ENCODE measurements around the gene SYNPO. TPM values are rescaled to one million over a fixed set of nuclear protein-coding genes. Genes with fewer than 3 reads are reported as not detected.

The SYNPO gene
- total RNA-seq, 2 donors from 2014 or later: 1.0 to 9.3 TPM

DNA sequence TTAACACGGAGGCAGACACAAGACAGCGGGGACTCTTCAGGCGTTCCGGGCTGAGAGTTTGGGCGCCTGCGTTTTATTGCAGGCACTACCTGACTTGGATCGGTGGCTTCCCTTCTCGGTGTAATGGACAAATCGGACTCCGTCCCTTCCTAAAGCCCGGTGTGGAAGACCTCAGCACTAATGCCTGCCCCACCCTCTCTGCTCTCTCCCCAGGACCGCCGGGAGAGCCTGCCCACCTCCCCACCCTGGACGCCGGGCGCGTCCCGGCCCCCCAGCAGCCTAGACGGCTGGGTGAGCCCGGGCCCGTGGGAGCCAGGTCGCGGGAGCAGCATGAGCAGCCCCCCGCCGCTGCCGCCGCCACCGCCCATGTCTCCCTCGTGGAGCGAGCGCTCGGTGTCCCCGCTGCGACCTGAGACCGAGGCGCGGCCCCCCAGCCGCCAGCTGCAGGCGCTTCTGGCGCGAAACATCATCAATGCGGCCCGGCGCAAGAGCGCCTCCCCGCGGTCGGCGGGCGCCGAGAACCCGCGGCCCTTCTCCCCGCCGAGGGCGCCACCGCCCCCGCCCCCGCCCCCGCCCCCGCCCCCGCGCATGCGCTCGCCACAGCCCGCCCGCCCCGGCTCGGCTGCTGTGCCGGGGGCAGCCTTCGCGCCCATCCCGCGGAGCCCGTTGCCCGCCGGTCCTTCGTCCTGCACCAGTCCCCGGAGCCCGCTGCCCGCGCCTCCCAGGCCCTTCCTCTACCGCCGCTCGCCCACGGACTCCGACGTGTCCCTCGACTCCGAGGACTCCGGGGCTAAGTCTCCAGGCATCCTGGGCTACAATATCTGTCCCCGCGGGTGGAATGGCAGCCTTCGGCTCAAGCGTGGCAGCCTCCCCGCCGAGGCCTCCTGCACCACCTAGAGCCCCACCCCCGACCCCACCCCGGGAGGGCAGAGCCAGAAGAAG is 16.0 kb downstream of the SYNPO start:
- H3K36me3 Mint-ChIP-seq: no peaks in the 10 kb centered on the region
- peak; percentile 85 to 86 for ATAC-seq
- peaks cover under 1 to 2% of the 10 kb centered on the region in 2 donors for H3K27me3 Mint-ChIP-seq
- peak overlapping the region; percentile 78 for H3K4me3 Mint-ChIP-seq
- H3K9me3 Mint-ChIP-seq: no peaks in the 10 kb centered on the region
- DNase-seq (ENCODE audit: low spot score): peak; percentile 76
- H3K27ac Mint-ChIP-seq: peak overlapping the region in 1 of 2 donors; percentile 57
- peaks cover 8 to 9% of the 10 kb centered on the region in 2 donors for H3K4me1 Mint-ChIP-seq (ENCODE audit: low read depth in 2 of 2)

DNA sequence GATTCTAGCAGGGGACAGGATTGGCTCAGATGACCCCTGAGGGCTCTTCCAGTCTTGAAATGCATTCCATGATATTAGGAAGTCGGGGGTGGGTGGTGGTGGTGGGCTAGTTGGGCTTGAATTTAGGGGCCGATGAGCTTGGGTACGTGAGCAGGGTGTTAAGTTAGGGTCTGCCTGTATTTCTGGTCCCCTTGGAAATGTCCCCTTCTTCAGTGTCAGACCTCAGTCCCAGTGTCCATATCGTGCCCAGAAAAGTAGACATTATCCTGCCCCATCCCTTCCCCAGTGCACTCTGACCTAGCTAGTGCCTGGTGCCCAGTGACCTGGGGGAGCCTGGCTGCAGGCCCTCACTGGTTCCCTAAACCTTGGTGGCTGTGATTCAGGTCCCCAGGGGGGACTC is 17.7 kb downstream of the SYNPO start:
- ATAC-seq (no peak), DNase-seq (ENCODE audit: low spot score) (no peak)
- Mint-ChIP-seq H3K4me1 (ENCODE audit: low read depth in 2 of 2) (peaks cover 8 to 9% of the 10 kb centered on the region in 2 donors), H3K4me3 (peak overlapping the region; percentile 78), H3K27ac (peak overlapping the region in 1 of 2 donors; percentile 54), H3K9me3 (no peaks in the 10 kb centered on the region), H3K27me3 (peaks cover 2 to 8% of the 10 kb centered on the region in 2 donors), H3K36me3 (no peaks in the 10 kb centered on the region)

GRCh38 chr5:150658699-150659265 is 18.3 kb downstream of the SYNPO start:
- DNase-seq (ENCODE audit: low spot score): peak; percentile 38
- Mint-ChIP-seq H3K27ac (no peak overlapping the region), H3K36me3 (no peaks in the 10 kb centered on the region), H3K27me3 (peaks cover 2 to 8% of the 10 kb centered on the region in 2 donors), H3K4me3 (no peak overlapping the region), H3K4me1 (ENCODE audit: low read depth in 2 of 2) (peaks cover 8 to 9% of the 10 kb centered on the region in 2 donors), H3K9me3 (no peaks in the 10 kb centered on the region)
- ATAC-seq: no peak

GRCh38 chr5:150659360-150660107 is 19.1 kb downstream of the SYNPO start:
- Mint-ChIP-seq H3K9me3 (no peaks in the 10 kb centered on the region), H3K4me1 (ENCODE audit: low read depth in 2 of 2) (peaks cover 8 to 9% of the 10 kb centered on the region in 2 donors), H3K4me3 (no peak overlapping the region), H3K27ac (no peak overlapping the region), H3K36me3 (no peaks in the 10 kb centered on the region), H3K27me3 (peaks cover 2 to 8% of the 10 kb centered on the region in 2 donors)
- peak; percentile 58 for DNase-seq (ENCODE audit: low spot score)
- no peak for ATAC-seq

DNA sequence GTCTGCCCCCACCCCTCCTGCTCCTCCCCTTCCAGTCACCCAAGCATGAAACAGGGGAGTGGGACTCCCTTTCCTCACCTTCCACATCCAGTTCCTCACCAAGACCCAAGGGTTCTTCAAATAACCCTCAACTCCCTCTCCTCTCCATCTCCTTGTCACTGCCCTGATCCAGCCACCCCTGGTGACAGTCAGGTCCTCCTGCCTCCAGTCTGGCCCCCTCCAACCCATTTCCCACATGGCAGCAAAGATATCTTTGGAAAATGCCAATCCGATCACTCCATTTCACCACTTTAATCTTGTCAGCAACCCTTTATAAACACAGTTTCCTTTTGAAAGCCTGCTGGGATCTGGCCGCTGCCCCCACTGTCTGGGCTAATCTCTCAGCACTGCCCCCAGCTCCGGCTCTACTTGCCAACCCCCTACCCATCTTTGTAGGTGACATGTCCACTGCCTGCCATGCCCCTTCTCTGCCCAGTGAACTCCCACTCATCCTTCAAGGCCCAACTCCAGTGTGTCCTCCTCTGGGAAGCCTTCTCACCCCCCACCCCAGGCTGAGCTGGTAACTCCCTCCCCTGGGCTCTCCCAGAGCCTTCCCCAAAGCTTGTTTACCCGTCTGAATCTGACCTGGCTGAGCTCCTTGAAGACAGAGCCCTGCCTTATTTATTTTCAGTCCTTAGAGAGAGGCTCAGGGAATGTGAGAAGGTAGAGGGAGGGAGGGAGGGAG is 19.8 kb downstream of the SYNPO start:
- Mint-ChIP-seq H3K4me1 (ENCODE audit: low read depth in 2 of 2) (peaks cover 8 to 9% of the 10 kb centered on the region in 2 donors), H3K4me3 (no peak overlapping the region), H3K9me3 (no peaks in the 10 kb centered on the region), H3K27ac (no peak overlapping the region), H3K36me3 (no peaks in the 10 kb centered on the region), H3K27me3 (peaks cover 4 to 8% of the 10 kb centered on the region in 2 donors)
- ATAC-seq (no peak), DNase-seq (ENCODE audit: low spot score) (peak; percentile 55)

- DNase-seq (ENCODE audit: low spot score) (peak; percentile 8), ATAC-seq (no peak)
- Mint-ChIP-seq H3K27ac (no peak within 1 kb of the TSS), H3K36me3 (no peaks in the 10 kb centered on the region), H3K4me1 (ENCODE audit: low read depth in 2 of 2) (peaks cover 8 to 9% of the 10 kb centered on the region in 2 donors), H3K4me3 (no peak within 1 kb of the TSS), H3K9me3 (no peaks in the 10 kb centered on the region), H3K27me3 (peaks cover 4 to 8% of the 10 kb centered on the region in 2 donors)
These were observed 20.6 kb downstream of the SYNPO start, which contains the start of gene MYOZ3 for GRCh38 chr5:150661086-150661485. Gene MYOZ3, plus strand, starts transcription at chr5:150661251. Its CDS starts 1,691 bp downstream, at chr5:150662942.

GRCh38 chr5:150661821-150662596 is 21.5 kb downstream of the SYNPO start:
- Mint-ChIP-seq H3K4me3 (no peak overlapping the region), H3K4me1 (ENCODE audit: low read depth in 2 of 2) (peaks cover 8 to 9% of the 10 kb centered on the region in 2 donors), H3K27ac (no peak overlapping the region), H3K27me3 (peaks cover 4 to 8% of the 10 kb centered on the region in 2 donors), H3K36me3 (no peaks in the 10 kb centered on the region), H3K9me3 (no peaks in the 10 kb centered on the region)
- ATAC-seq: no peak
- peak; percentile 15 for DNase-seq (ENCODE audit: low spot score)

DNA sequence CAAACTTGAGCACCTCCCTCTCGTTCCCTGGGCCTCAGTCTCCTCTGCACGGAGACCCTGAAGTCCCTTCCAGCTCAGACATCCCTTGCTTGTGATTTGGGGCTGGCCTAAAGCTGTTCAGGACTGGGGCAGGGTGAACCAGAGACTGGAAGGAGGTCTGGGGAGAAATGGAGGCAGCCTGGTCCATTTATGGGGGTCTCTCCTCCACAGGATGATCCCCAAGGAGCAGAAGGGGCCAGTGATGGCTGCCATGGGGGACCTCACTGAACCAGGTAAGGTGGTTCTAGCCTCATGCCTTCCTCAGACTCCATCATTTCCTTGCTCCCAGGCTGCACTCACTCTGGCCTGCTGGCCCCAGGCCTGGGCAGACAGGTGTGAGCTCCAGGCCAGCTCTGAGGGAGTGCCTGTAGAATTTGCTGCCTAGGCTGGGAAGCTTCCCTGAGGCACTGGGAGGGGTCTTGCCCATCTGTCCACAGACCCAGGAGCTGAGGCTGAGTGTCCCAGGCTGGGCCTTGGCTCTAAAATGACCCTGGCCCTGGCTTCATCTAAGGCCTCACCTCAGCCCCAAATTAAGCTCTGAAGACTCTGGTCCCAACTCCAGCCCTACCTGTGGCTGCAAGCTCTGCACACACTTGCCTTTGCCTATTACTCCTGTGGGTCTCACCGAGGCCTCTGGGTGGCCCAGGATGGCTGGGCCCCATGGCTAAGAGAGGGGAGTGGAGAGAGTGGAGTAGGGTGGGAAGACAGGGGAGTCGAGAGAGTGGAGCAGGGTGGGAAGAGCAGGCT is 22.5 kb downstream of the SYNPO start:
- no peaks in the 10 kb centered on the region for H3K36me3 Mint-ChIP-seq
- ATAC-seq: peak in 1 of 2 donors; percentile 31
- H3K9me3 Mint-ChIP-seq: no peaks in the 10 kb centered on the region
- no peak overlapping the region for H3K4me3 Mint-ChIP-seq
- no peak overlapping the region for H3K27ac Mint-ChIP-seq
- peaks cover 0 to under 1% of the 10 kb centered on the region in 2 donors for H3K4me1 Mint-ChIP-seq (ENCODE audit: low read depth in 2 of 2)
- peak; percentile 37 for DNase-seq (ENCODE audit: low spot score)
- H3K27me3 Mint-ChIP-seq: peaks cover 4 to 8% of the 10 kb centered on the region in 2 donors

DNA sequence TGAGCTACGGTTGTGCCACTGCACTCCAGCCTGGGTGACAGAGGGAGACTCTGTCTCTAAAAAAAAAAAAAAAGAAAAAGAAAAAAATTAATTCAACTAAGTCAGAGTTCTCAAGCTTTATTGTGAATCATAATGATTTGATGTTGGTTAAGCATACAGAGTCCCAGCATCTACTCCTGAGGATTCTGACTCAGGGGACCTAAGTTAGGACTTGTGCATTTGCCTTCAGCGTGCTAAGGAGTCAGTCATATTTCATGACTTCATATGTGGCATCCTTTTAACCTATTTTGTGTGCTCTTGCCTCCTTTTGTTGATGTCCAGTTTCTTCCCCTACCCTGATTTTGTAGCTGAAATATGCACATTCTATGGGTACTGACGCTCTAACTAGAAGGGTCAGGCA is 23.5 kb downstream of the SYNPO start:
- ATAC-seq (no peak), DNase-seq (ENCODE audit: low spot score) (no peak)
- Mint-ChIP-seq H3K27ac (no peak overlapping the region), H3K4me3 (no peak overlapping the region), H3K36me3 (no peaks in the 10 kb centered on the region), H3K9me3 (no peaks in the 10 kb centered on the region), H3K4me1 (ENCODE audit: low read depth in 2 of 2) (no peaks in the 10 kb centered on the region), H3K27me3 (peaks cover 4 to 8% of the 10 kb centered on the region in 2 donors)

DNA sequence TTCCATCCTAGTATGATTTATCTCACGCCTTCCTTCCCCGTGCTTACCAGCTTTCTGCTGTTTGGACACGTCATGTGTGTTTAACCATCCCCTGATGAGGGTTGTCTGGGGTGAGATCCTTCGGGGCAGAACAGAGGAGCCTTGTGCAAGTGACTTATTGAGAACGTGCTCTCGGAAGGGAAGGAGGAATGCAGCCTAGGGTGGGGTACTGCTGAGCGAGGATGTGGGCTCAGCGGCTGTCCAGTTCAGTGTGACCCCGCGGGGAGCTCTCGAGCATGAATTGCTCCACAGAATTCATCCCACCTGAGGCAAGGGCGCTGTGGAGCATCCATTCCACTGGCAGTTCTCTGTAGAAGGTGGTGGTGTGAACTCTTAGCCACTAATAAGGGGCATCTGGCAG is 24.6 kb downstream of the SYNPO start:
- DNase-seq (ENCODE audit: low spot score) (no peak), ATAC-seq (no peak)
- no peaks in the 10 kb centered on the region for H3K9me3 Mint-ChIP-seq
- H3K4me1 Mint-ChIP-seq (ENCODE audit: low read depth in 2 of 2): no peaks in the 10 kb centered on the region
- no peak overlapping the region for H3K4me3 Mint-ChIP-seq
- H3K27ac Mint-ChIP-seq: no peak overlapping the region
- no peaks in the 10 kb centered on the region for H3K36me3 Mint-ChIP-seq
- H3K27me3 Mint-ChIP-seq: peaks cover 7 to 13% of the 10 kb centered on the region in 2 donors

GRCh38 chr5:150670275-150670947 is 30.0 kb downstream of the SYNPO start:
- no peaks in the 10 kb centered on the region for H3K9me3 Mint-ChIP-seq
- DNase-seq (ENCODE audit: low spot score) (no peak), ATAC-seq (no peak)
- no peaks in the 10 kb centered on the region for H3K36me3 Mint-ChIP-seq
- H3K4me3 Mint-ChIP-seq: peak overlapping the region; percentile 36
- H3K27ac Mint-ChIP-seq: no peak overlapping the region
- H3K27me3 Mint-ChIP-seq: peaks cover 13 to 15% of the 10 kb centered on the region in 2 donors
- no peaks in the 10 kb centered on the region for H3K4me1 Mint-ChIP-seq (ENCODE audit: low read depth in 2 of 2)

Measured in natural killer cell treated with Interleukin-12 subunit alpha and Interleukin-12 subunit beta and Interleukin-15 and Interleukin-18, amount 100 ng/mL, for 72 hours (primary cell).